Mesodermal cell (in vitro differentiated cells): ENCODE measurements around the gene PCK2.

Experiments
- H3K27ac ChIP-seq: 2 replicates; pipeline ENCODE4 v1.7.0; 2013; ENCODE audit warnings: mild to moderate bottlenecking, low read depth, low read length, moderate library complexity; ENCODE audit not compliant: severe bottlenecking
- H3K36me3 ChIP-seq: 2 replicates; pipeline ENCODE4 v1.7.1; 2013; ENCODE audit warnings: mild to moderate bottlenecking, low read length, moderate library complexity; ENCODE audit not compliant: control insufficient read depth, insufficient read depth
- H3K4me1 ChIP-seq: one replicate; pipeline ENCODE4 v1.7.1; 2013; ENCODE audit warnings: mild to moderate bottlenecking, low read length; ENCODE audit not compliant: insufficient read depth, control insufficient read depth, poor library complexity, severe bottlenecking
- H3K4me3 ChIP-seq: 2 replicates; pipeline ENCODE4 v1.7.0; 2013; ENCODE audit warnings: low read length, control low read depth, mild to moderate bottlenecking; ENCODE audit not compliant: insufficient read depth, poor library complexity, severe bottlenecking; ENCODE audit errors: extremely low read depth
- H3K9me3 ChIP-seq: 2 replicates; pipeline ENCODE4 v1.7.1; 2013; ENCODE audit warnings: mild to moderate bottlenecking, low read length, moderate library complexity; ENCODE audit not compliant: control insufficient read depth
- WGBS, 2 experiments: methylation state at CpG; one replicate each; pipeline ENCODE4 v1.1.5; 2013; ENCODE audit warnings: missing lambda C conversion rate in 2 of 2; ENCODE audit not compliant: insufficient coverage in 2 of 2; 5-methylcytosine and 5-hydroxymethylcytosine counted together

Gene PCK2

DNA sequence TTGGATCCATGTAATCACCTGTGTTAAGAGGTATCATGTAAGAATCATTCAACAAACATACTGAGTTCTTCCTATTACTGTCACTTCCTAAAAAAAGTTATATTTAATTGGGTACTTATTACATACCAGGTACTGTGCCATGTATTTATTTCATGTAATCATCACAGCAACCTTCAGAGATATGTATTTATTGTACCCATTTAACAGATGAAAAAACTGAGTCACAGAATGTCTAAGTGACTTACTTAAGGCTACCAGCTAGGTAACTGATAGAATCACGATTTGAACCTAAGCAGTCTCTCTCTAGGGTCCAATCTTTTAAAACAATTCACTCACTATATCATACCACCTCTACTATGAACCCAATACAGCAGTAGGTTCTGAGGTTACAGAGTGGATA, 50.3 kb downstream of the PCK2 start:
- Histone ChIP-seq H3K36me3 (peaks cover 31% of the 10 kb centered on the region), H3K27ac (no peak overlapping the region), H3K9me3 (no peaks in the 10 kb centered on the region), H3K4me1 (peaks cover 9% of the 10 kb centered on the region), H3K4me3 (no peak overlapping the region)
- WGBS, 2 experiments: 100% methylated on average over 1 of the region's 1 CpG; no CpG with 5 or more reads in 1 of the 2 experiments

DNA sequence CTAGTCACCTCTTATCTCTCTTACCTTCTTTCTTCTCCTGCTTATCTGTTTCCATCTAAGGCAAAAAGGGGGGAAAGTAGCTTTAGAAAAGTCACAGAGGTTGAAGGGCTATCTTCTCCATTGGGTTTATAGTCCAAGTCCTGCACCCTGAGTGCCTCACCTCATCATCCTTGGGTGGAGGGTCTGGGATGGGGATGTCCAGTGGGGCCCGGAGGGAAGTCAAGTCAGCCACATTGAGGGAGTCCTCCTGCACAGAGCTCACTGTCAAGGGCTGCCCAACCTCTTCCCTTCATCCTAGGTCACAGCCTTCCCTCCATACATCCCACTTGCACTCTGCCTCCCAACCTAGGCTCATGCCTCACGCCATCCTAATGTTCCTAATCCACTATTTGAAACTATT, 51.1 kb downstream of the PCK2 start:
- Histone ChIP-seq H3K4me1 (peaks cover 9% of the 10 kb centered on the region), H3K36me3 (peaks cover 35% of the 10 kb centered on the region), H3K9me3 (no peaks in the 10 kb centered on the region), H3K27ac (no peak overlapping the region), H3K4me3 (no peak overlapping the region)
- WGBS, 2 experiments: 100% methylated on average over 2 of the region's 2 CpGs; no CpG with 5 or more reads in 1 of the 2 experiments

DNA sequence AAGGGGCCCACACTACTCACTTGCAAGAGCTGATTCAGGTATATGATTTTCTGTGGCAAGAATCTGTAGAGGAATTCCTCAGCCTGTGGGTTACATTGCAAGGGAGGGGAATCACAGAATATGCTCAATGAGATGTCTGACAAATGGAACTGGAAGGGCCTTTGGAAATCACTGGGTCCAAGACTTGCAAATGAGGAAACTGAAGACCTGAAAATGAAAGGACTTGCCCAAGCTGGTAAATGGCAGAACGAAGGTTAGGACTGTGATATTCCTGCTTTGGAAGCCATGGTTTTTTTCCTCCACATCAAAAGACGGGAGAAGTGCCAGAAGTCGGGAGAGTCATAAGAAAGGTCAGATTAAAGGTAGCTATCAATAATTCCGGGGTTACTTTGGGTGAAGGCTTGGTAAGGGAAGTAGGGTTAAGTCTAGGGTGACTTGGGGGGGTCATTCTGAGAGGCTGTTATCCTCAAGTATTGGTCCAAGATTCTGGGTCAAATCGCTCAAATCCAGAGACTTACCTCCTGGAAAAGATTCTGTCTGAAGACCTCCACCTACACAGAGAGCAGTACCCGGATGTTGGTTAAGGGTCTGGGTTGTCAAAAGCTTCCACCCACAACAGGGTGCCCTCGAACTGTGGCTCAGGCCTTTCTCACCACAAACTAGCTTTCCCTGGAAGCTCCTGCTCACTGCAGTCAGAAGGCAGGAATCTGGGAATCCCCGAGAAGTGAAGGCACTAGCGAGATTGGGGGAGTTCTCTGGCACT, 51.8 kb downstream of the PCK2 start:
- peak overlapping the region; percentile 71 for H3K27ac ChIP-seq
- WGBS, 2 experiments: 47 to 66% methylated on average over 3 to 6 of the region's 9 CpGs
- H3K4me3 ChIP-seq: peak overlapping the region; percentile 95
- H3K4me1 ChIP-seq: peaks cover 9% of the 10 kb centered on the region
- no peaks in the 10 kb centered on the region for H3K9me3 ChIP-seq
- H3K36me3 ChIP-seq: peaks cover 42% of the 10 kb centered on the region

- H3K36me3 ChIP-seq: peaks cover 48% of the 10 kb centered on the region
- peak within 1 kb of the TSS; percentile 75 for H3K27ac ChIP-seq
- 0 to 1% methylated on average over 13 to 15 of the region's 25 CpGs for WGBS, 2 experiments
- peak within 1 kb of the TSS; percentile 95 for H3K4me3 ChIP-seq
- H3K4me1 ChIP-seq: peaks cover 9% of the 10 kb centered on the region
- no peaks in the 10 kb centered on the region for H3K9me3 ChIP-seq
Observed at GRCh38 chr14:24146453-24146977, 52.4 kb downstream of the PCK2 start, which contains the start of gene PSME2. PSME2 (minus strand) TSS chr14:24146610; CDS start chr14:24146581, 29 bp downstream.

- WGBS, 2 experiments: 0% methylated on average over 49 to 50 of the region's 57 CpGs
- Histone ChIP-seq H3K36me3 (peaks cover 55% of the 10 kb centered on the region), H3K4me3 (peak within 1 kb of the TSS; percentile 95)
Observed at GRCh38 chr14:24146978-24147760, 53.1 kb downstream of the PCK2 start, which contains the start of gene RNF31. RNF31 (plus strand) TSS chr14:24147498; CDS start chr14:24147699, 201 bp downstream.

DNA sequence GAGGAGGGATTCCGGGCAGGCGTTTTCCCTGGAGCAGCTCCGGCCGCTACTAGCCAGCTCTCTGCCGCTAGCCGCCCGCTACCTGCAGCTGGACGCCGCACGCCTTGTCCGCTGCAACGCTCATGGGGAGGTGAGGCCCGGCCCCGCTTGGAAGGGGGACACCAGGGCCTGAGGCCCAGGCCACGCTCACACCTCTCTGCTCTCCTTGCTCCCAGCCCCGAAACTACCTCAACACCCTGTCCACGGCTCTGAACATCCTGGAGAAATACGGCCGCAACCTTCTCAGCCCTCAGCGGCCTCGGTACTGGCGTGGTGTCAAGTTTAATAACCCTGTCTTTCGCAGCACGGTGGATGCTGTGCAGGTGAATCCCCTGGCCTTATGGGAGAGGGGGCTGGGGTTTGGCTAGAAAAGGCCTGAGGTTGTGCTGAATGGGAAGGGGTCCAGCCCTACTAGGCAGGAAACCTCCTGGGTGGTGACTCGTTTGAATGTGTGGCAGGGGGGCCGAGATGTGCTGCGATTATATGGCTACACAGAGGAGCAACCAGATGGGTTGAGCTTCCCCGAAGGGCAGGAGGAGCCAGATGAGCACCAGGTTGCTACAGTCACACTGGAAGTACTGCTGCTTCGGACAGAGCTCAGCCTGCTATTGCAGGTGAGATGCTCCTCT, 53.8 kb downstream of the PCK2 start:
- peaks cover 62% of the 10 kb centered on the region for H3K36me3 ChIP-seq
- H3K27ac ChIP-seq: peak overlapping the region; percentile 24
- peak overlapping the region; percentile 95 for H3K4me3 ChIP-seq
- H3K4me1 ChIP-seq: peaks cover 9% of the 10 kb centered on the region
- WGBS, 2 experiments: 7 to 9% methylated on average over 29 of the region's 29 CpGs
- no peaks in the 10 kb centered on the region for H3K9me3 ChIP-seq

More at GRCh38 chr14:24146978-24147760, 53.1 kb downstream of the PCK2 start, which contains the start of gene RNF31:
- H3K4me1 ChIP-seq: peaks cover 9% of the 10 kb centered on the region
- H3K27ac ChIP-seq: peak within 1 kb of the TSS; percentile 75
- no peaks in the 10 kb centered on the region for H3K9me3 ChIP-seq

- H3K4me3 ChIP-seq: no peak overlapping the region
- H3K9me3 ChIP-seq: no peaks in the 10 kb centered on the region
- H3K27ac ChIP-seq: no peak overlapping the region
- 100% methylated on average over 1 of the region's 3 CpGs for WGBS, 2 experiments
- peaks cover 9% of the 10 kb centered on the region for H3K4me1 ChIP-seq
- peaks cover 65% of the 10 kb centered on the region for H3K36me3 ChIP-seq
Observed at GRCh38 chr14:24149302-24149969, 55.3 kb downstream of the PCK2 start.

- Histone ChIP-seq H3K9me3 (no peaks in the 10 kb centered on the region), H3K36me3 (peaks cover 67% of the 10 kb centered on the region), H3K27ac (no peak overlapping the region), H3K4me1 (peaks cover 9% of the 10 kb centered on the region), H3K4me3 (no peak overlapping the region)
- WGBS, 2 experiments: 95 to 98% methylated on average over 9 of the region's 9 CpGs
Observed at GRCh38 chr14:24150061-24150460, 56.0 kb downstream of the PCK2 start.

DNA sequence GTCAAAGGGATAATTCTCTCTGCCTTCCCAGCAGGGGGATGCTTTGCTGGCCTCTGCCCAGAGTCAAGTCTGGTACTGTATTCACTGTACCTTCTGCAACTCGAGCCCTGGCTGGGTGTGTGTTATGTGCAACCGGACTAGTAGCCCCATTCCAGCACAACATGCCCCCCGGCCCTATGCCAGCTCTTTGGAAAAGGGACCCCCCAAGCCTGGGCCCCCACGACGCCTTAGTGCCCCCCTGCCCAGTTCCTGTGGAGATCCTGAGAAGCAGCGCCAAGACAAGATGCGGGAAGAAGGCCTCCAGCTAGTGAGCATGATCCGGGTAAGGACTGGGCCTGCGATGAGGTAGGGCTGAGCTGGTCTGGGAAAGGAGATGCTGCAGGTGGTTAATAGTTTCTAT, 56.5 kb downstream of the PCK2 start:
- peaks cover 73% of the 10 kb centered on the region for H3K36me3 ChIP-seq
- no peak overlapping the region for H3K4me3 ChIP-seq
- 96 to 100% methylated on average over 7 to 8 of the region's 9 CpGs for whole genome bisulfite sequencing, 2 experiments
- H3K4me1 ChIP-seq: peaks cover 6% of the 10 kb centered on the region
- no peak overlapping the region for H3K27ac ChIP-seq
- no peaks in the 10 kb centered on the region for H3K9me3 ChIP-seq

DNA sequence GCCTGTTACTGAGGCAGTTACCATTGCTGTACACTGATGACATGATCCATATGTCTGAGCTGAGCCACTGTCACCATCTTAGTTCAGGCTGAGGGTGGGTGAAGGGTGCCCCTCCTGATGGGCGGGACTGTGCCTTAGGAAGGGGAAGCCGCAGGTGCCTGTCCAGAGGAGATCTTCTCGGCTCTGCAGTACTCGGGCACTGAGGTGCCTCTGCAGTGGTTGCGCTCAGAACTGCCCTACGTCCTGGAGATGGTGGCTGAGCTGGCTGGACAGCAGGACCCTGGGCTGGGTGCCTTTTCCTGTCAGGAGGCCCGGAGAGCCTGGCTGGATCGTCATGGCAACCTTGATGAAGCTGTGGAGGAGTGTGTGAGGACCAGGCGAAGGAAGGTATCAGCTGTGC, 56.9 kb downstream of the PCK2 start:
- Histone ChIP-seq H3K36me3 (peaks cover 77% of the 10 kb centered on the region), H3K9me3 (no peaks in the 10 kb centered on the region), H3K4me3 (no peak overlapping the region), H3K27ac (no peak overlapping the region), H3K4me1 (peaks cover 2% of the 10 kb centered on the region)
- 95 to 100% methylated on average over 4 to 9 of the region's 9 CpGs for WGBS, 2 experiments
